ENCODE measurements around the gene BBS9.

- TF ChIP-seq, protein P1, sequence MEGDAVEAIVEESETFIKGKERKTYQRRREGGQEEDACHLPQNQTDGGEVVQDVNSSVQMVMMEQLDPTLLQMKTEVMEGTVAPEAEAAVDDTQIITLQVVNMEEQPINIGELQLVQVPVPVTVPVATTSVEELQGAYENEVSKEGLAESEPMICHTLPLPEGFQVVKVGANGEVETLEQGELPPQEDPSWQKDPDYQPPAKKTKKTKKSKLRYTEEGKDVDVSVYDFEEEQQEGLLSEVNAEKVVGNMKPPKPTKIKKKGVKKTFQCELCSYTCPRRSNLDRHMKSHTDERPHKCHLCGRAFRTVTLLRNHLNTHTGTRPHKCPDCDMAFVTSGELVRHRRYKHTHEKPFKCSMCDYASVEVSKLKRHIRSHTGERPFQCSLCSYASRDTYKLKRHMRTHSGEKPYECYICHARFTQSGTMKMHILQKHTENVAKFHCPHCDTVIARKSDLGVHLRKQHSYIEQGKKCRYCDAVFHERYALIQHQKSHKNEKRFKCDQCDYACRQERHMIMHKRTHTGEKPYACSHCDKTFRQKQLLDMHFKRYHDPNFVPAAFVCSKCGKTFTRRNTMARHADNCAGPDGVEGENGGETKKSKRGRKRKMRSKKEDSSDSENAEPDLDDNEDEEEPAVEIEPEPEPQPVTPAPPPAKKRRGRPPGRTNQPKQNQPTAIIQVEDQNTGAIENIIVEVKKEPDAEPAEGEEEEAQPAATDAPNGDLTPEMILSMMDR (IDR thresholded peaks at IDR 0.05), result no peak
- TF ChIP-seq POLR2A (IDR thresholded peaks at IDR 0.05), result no peak
These were observed 264.4 kb downstream of the BBS9 start for GRCh38 chr7:33393770-33394169.
